Ammon's horn (tissue), 1 donor: Measurements from ENCODE around the gene CC2D2A.
A peak's percentile ranks its signal among the peaks of the same experiment; 100 is the strongest.
"Not testable (repeated sequence)": the region's sequence is repeated elsewhere in the genome, so short reads cannot be mapped to it uniquely, and the experiment has no call there.

Experiments
- DNase-seq: peaks from one replicate; pipeline ENCODE4 v3.0.0-alpha.2; 2016; ENCODE audit warnings: low spot score

CC2D2A gene

GRCh38 chr4:15557786-15558550 lies 88.3 kb downstream of the CC2D2A start:
- DNase-seq: no peak

DNA sequence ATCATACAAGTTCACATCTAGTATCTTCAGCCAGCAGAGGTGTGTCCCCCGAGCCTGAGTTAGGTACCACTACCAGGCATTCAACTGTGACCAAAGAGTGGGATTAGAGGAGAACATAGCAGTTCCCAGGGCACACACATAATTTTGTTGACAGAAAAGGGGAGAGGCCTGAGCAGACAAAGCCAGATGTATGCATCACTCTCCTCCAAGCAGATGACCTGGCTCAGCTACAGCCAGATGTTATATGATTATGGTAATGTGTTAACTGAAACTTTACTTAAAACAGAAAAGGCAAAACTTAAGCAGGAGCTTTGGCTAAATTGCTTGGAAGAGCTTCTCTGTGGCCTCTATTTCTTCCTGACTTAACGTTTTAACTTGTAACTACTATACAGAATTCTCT lies 88.9 kb downstream of the CC2D2A start:
- DNase-seq: no peak

DNA sequence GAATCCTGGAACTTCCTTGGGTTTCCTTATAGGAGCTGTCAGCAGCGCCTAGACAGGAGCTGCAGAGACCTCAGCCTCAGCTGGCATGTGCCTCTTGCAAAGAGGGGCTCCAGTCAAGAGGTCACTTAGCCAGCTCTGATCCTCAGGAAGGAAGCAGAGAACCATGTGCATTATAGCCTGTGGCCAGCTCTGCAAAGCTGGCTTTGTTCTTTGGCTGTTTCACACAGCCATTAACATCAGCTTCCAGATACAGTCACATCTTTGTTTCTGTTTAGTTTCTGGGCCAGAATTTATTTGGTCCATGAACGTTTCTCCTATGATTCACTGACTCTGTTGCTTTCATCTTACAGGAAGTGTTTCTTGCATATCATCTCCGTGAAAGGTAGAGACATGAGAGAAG lies 92.4 kb downstream of the CC2D2A start:
- DNase-seq: peak; percentile 63

GRCh38 chr4:15562623-15563022 lies 92.9 kb downstream of the CC2D2A start:
- DNase-seq: no peak

DNA sequence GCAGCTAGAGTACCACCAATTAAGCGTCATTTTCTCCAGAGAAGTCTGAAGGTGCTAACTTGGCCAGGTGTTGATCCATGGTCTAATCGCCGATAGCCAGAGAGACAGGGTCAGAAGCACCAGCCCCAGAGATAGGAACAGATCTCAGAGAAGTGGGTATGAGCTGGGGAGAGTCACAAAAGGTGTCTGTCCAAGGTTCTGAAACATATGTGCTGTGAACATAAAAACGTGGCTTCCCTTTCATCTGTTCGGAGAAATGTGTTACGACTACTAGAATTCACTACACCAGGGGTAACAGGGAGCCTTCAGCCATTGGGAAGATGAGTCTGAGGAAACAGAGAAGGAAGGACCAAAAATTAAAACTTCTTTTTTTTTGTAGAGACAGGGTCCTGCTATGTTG lies 94.2 kb downstream of the CC2D2A start:
- DNase-seq: no peak

DNA sequence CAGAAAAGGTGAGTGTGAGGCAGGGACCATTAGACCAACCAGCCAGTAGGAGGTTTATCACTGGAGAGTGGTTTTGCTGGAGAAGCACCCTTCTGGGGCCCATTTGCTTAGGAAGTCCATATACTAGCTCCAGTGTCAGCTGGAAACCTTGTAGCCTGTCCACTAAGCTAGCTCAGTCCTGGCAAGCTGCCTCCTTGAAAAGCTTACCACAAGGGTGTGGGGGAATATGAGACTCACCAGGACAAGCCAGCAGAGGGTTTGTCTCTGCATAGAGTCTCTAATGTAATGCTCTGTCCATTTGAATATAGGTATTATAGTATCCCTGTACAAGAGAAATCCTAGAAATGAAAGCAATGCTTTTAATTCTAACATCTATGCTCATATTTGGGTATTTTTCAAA lies 99.1 kb downstream of the CC2D2A start:
- DNase-seq: no peak

DNA sequence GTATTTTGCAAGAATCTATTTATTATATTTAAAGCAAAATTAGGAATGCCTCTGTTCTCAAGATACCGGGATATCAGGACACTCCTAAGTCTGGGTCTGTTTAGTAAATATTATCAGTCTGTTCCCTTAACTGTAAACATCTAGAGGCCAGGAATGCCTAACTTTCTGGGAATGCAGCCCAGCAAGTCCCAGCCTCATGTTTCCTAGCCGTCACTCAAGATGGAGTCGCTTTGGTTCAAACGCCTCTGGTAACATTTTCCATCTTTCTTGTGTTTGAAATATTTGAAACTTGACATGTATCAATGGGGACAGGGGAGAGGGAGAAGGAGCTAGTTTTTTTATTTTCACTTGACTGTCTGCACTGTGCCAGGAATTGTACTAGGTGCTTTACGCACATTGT lies 100.1 kb downstream of the CC2D2A start:
- no peak for DNase-seq

DNA sequence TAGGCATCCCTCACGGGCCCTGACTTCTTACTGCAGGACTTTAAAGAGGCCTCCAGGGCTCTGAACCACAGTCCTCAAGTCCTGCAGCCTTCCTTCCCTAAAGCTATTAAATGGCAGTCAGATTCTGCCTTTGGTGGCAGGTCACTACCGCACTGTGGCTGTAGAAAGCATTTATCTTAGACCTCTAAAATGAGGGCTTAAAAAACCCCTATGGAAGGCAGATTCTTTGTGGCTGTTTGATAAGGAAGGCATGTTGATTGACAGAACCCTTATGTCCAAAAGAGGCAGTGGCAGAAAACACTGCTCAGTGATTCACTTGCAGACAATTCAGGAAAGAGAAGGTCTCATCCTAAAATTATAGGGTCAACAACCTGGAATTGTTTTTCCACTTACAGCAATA lies 106.3 kb downstream of the CC2D2A start:
- no peak for DNase-seq

GRCh38 chr4:15577508-15577907 lies 107.8 kb downstream of the CC2D2A start:
- DNase-seq: no peak

GRCh38 chr4:15584785-15585184 lies 115.1 kb downstream of the CC2D2A start:
- no peak for DNase-seq

DNA sequence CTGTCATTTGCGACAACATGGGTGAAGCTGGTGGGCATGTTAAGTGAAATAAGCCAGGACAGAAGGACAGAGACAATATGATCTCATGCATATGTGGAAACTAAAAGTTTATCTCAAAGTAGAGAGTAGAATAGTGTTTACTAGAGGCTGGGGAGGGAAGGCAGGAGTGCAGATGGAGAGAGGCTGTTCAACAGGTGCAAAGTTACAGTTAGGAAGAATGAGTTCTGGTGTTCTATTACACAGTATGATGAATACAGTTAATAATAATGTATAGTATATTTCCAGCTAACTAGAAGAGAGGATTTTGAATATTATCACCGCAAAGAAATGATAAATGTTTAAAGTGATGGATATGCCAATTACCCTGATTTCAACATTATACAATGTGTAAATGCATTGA lies 115.6 kb downstream of the CC2D2A start:
- no peak for DNase-seq

GRCh38 chr4:15586066-15586465 lies 116.4 kb downstream of the CC2D2A start:
- no peak for DNase-seq

DNA sequence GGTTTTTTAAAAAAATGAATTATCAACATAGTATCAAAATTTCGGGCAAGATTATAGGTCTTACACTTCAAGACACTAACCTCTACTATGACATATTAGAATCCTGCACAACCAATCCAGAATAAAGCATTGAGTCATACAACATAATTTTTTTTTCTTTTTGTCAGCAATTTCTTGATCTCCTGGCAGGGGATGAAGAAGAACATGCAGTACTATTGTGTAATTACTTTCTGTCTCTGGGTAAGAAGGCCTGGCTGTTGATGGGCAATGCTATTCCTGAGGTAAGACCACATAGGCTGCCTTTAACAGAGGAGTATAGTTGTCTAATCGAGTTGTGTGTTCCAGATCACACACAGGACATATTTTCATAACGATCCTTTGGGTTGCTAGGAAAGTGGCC lies 118.0 kb downstream of the CC2D2A start:
- DNase-seq: no peak

DNA sequence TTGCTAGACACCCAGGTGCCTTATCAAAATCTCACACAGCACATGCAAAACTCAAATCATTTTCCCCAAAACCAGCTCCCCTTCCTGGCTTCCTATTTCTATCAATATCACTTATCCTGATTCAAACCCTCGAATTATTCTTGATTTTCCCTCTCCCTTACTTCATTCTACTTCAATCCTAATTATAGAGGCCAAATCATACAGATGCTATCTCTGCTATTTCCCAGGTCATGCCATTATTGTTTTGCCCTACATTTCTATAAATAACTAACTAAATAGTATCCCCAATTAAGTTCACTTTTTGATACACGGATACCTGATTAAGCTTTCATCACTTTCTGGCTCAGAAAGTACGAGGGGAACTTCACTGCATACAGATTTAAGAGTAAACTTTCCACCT lies 123.1 kb downstream of the CC2D2A start:
- no peak for DNase-seq

DNA sequence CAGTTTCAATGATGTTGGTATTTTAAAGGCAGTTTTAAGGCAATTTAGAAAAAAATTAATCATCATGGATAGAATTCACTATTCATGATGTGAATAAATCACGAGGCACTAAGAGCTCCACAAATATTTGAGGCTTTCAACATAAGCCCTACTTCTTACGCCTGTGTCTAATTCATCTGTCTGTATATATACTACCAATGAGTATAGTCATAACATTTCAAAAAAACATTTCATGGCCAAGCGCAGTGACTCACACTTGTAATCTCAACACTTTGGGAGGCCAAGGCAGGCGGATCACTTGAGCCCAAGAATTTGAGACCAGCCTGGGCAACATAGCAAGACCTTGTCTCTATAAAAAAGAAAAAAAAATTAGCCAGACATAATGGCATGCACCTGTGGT lies 129.0 kb downstream of the CC2D2A start:
- DNase-seq: no peak

DNA sequence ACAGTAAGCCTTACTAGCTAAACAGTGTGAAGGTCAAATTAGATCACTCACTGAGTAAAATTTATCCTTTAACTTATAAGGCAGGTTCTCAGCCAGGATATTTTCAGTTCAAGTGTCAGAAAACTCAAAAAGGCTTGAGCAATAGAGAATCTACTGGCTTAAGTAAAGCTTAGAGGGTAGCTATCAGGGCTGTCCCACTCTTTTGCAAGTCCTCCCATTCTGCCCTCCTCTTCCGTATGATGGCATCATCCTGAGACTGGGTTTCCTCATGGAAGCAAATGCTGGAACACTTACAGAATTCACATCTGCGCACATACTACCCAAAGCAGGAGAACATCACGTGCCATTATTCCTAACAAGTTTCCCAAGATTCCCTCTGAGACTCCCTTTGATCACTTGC lies 130.5 kb downstream of the CC2D2A start:
- no peak for DNase-seq

DNA sequence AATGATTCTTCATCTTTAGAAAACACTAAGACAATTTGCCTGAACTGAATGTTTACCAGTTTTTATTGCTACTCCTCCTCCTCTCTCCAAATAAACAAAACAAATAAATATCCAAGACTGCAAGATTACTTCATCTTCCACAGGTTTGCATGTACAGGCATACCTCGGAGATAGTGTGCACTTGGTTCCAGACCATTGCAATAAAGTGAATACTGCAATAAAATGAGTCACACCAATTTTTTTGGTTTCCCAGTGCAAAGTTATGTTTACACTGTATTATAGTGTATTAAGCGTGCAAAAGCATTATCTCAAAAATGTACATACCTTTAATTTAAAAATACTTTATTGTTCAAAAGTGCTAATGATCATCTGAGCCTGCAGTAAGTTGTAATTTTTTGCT lies 132.2 kb downstream of the CC2D2A start:
- no peak for DNase-seq

- no peak for DNase-seq
These were observed 135.9 kb downstream of the CC2D2A start for GRCh38 chr4:15605537-15605936.

DNA sequence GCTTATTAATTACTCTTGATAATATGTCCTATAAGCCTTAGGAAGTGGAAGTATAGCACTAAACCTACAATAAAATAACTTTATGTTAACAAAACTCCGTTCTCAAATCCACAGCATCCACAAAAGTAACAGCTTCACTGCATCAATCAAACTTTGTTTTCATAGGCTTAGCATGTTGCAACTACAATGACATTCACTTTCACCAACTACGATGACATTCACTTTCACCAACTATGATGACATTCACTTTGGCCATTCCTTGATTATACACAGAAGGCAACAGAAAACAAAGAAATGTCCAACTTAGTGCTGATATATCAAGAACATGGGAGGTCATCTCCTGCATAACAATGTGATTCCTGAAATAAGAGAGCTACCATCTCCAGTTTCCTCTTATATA lies 141.2 kb downstream of the CC2D2A start:
- no peak for DNase-seq

DNA sequence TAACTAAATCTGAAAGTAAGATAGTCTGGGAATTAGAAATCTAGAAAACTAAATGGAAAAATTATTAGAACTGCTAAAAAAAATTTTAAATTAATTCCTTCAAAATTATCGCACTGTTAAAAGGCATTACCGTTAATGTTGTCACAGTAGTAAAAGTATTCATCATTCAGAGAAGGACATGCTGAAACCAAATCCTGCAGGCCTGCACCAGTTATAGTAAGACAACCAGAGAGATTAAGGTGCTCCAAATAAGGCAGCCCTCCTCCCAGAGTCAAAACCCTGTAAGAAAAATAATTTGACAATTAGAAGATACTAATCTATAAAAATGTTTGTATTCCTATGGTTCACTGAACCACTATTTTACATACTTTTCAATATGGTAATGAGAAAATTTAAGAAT lies 142.5 kb downstream of the CC2D2A start:
- no peak for DNase-seq

DNA sequence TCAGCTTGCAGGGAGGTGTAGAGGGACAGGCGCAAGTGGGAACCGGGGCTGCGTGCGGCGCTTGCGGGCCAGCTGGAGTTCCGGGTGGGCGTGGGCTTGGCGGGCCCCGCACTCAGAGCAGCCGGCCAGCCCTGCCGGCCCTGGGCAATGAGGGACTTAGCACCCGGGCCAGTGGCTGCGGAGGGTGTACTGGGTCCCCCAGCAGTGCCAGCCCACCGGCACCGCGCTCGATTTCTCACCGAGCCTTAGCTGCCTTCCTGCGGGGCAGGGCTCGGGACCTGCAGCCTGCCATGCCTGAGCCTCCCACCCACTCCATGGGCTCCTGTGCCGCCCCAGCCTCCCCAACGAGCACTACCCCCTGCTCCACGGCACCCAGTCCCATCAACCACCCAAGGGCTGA lies 145.2 kb downstream of the CC2D2A start:
- not testable (repeated sequence) for DNase-seq

DNA sequence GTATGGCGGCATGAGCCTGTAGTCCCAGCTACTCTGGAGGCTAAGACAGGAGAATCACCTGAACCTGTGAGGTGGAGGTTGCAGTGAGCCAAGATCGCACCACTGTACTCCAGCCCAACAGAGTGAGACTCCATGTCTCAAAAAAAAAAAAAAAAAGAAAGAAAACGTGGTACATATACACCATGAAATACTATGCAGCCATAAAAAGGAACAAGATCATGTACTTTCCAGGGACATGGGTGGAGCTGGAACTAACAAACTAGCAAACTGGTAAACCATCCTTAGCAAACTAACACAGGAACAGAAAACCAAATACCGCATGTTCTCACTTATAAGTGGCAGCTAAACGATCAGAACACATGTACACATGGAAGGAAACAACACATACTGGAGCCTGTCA lies 147.7 kb downstream of the CC2D2A start:
- not testable (repeated sequence) for DNase-seq

GRCh38 chr4:15636818-15637217 lies 167.1 kb downstream of the CC2D2A start:
- DNase-seq: no peak

- no peak for DNase-seq
These were observed 168.7 kb downstream of the CC2D2A start for GRCh38 chr4:15638418-15638817.

- DNase-seq: no peak
These were observed 178.9 kb downstream of the CC2D2A start for GRCh38 chr4:15648600-15648999.
